ENCODE results near the gene HDGFL1. TPM values are rescaled to one million over a fixed set of nuclear protein-coding genes. Genes with fewer than 3 reads are reported as not detected.

HDGFL1 gene
- total RNA-seq, 5 donors from 2014 or later (not counting 1 experiment from before 2014, with no cell fraction given): not detected

GRCh38 chr6:22544476-22544875 lies 24.9 kb upstream of the HDGFL1 start:
- DNase-seq: no peak
- Histone ChIP-seq H3K9me3 (no peaks in the 10 kb centered on the region), H3K27me3 (replicated peaks in 1 of 2; ENCODE audit: control insufficient read depth in 2 of 2, extremely low read depth in 1 of 2, insufficient read depth in 2 of 2, low read length in 1 of 2) (no peaks in the 10 kb centered on the region), H3K4me1 (ENCODE audit: control insufficient read depth in 1 of 2, extremely low read depth in 1 of 2, insufficient read depth in 2 of 2, low read length in 2 of 2) (no peaks in the 10 kb centered on the region), H3K27ac (ENCODE audit: low read length) (no peak overlapping the region), H3K36me3 (ENCODE audit: control insufficient read depth in 2 of 2, extremely low read depth in 1 of 2, insufficient read depth in 1 of 2, low read length in 1 of 2) (no peaks in the 10 kb centered on the region), H3K4me3 (ENCODE audit: control insufficient read depth in 1 of 2, extremely low read depth in 1 of 2, low read length in 1 of 2) (no peak overlapping the region)
- CTCF ChIA-PET: no interaction called here
- Mint-ChIP-seq H3K27ac (no peak overlapping the region), H3K27me3 (no peaks in the 10 kb centered on the region), H3K4me3 (no peak overlapping the region), H3K9me3 (peaks cover 0 to 12% (median 0%) of the 10 kb centered on the region in 3 donors), H3K36me3 (no peaks in the 10 kb centered on the region), H3K4me1 (no peaks in the 10 kb centered on the region)
- POLR2A ChIA-PET: no interaction called here
- ATAC-seq (replicated peaks in 1 of 4): no peak

GRCh38 chr6:22545051-22545450 lies 24.3 kb upstream of the HDGFL1 start:
- Histone ChIP-seq H3K27ac (ENCODE audit: low read length) (no peak overlapping the region), H3K4me1 (ENCODE audit: control insufficient read depth in 1 of 2, extremely low read depth in 1 of 2, insufficient read depth in 2 of 2, low read length in 2 of 2) (no peaks in the 10 kb centered on the region), H3K4me3 (ENCODE audit: control insufficient read depth in 1 of 2, extremely low read depth in 1 of 2, low read length in 1 of 2) (no peak overlapping the region), H3K27me3 (replicated peaks in 1 of 2; ENCODE audit: control insufficient read depth in 2 of 2, extremely low read depth in 1 of 2, insufficient read depth in 2 of 2, low read length in 1 of 2) (no peaks in the 10 kb centered on the region), H3K9me3 (no peaks in the 10 kb centered on the region), H3K36me3 (ENCODE audit: control insufficient read depth in 2 of 2, extremely low read depth in 1 of 2, insufficient read depth in 1 of 2, low read length in 1 of 2) (no peaks in the 10 kb centered on the region)
- H3K27ac Mint-ChIP-seq: no peak overlapping the region
- ChIA-PET CTCF (no interaction called here), POLR2A (interaction anchor here in 1 of 2 donors (0.5 kb wide), 2 partner anchors 465 to 1153 kb away, joined by 3 to 5 read pairs; no protein-coding TSS in a partner anchor)
- ATAC-seq (replicated peaks in 1 of 4) (no peak), DNase-seq (no peak)
- H3K9me3 Mint-ChIP-seq: peaks cover 0 to 12% (median 0%) of the 10 kb centered on the region in 3 donors
- H3K36me3 Mint-ChIP-seq: no peaks in the 10 kb centered on the region
- no peaks in the 10 kb centered on the region for H3K27me3 Mint-ChIP-seq
- WGBS (ENCODE audit: insufficient coverage): no CpG with 5 or more reads among the region's 2 CpGs
- no peaks in the 10 kb centered on the region for H3K4me1 Mint-ChIP-seq
- no peak overlapping the region for H3K4me3 Mint-ChIP-seq

- no peaks in the 10 kb centered on the region for H3K27me3 Mint-ChIP-seq
- POLR2A ChIA-PET: interaction anchor here in 1 of 2 donors (0.6 kb wide), 1 partner anchor 17 kb away, joined by 5 read pairs; no protein-coding TSS in a partner anchor
- no peaks in the 10 kb centered on the region for H3K4me1 Mint-ChIP-seq
- ATAC-seq (replicated peaks in 1 of 4) (no peak), DNase-seq (no peak)
- no peak overlapping the region for H3K27ac Mint-ChIP-seq
- H3K36me3 Mint-ChIP-seq: no peaks in the 10 kb centered on the region
- Histone ChIP-seq H3K27ac (ENCODE audit: low read length) (no peak overlapping the region), H3K36me3 (ENCODE audit: control insufficient read depth in 2 of 2, extremely low read depth in 1 of 2, insufficient read depth in 1 of 2, low read length in 1 of 2) (no peaks in the 10 kb centered on the region), H3K9me3 (no peaks in the 10 kb centered on the region), H3K27me3 (replicated peaks in 1 of 2; ENCODE audit: control insufficient read depth in 2 of 2, extremely low read depth in 1 of 2, insufficient read depth in 2 of 2, low read length in 1 of 2) (no peaks in the 10 kb centered on the region), H3K4me1 (ENCODE audit: control insufficient read depth in 1 of 2, extremely low read depth in 1 of 2, insufficient read depth in 2 of 2, low read length in 2 of 2) (no peaks in the 10 kb centered on the region), H3K4me3 (ENCODE audit: control insufficient read depth in 1 of 2, extremely low read depth in 1 of 2, low read length in 1 of 2) (no peak overlapping the region)
- WGBS (ENCODE audit: insufficient coverage): no CpG with 5 or more reads among the region's 1 CpG
- peaks cover 0 to 16% (median 0%) of the 10 kb centered on the region in 3 donors for H3K9me3 Mint-ChIP-seq
- H3K4me3 Mint-ChIP-seq: no peak overlapping the region
- CTCF ChIA-PET: no interaction called here
Measured at GRCh38 chr6:22546236-22546635, 23.1 kb upstream of the HDGFL1 start.

GRCh38 chr6:22550971-22551670 lies 18.2 kb upstream of the HDGFL1 start:
- Mint-ChIP-seq H3K4me3 (no peak overlapping the region), H3K9me3 (peaks cover 0 to 8% (median 0%) of the 10 kb centered on the region in 3 donors), H3K4me1 (no peaks in the 10 kb centered on the region), H3K27ac (no peak overlapping the region), H3K27me3 (no peaks in the 10 kb centered on the region), H3K36me3 (no peaks in the 10 kb centered on the region)
- no peaks in the 10 kb centered on the region for H3K9me3 ChIP-seq
- no peaks in the 10 kb centered on the region for H3K27me3 ChIP-seq (replicated peaks in 1 of 2; ENCODE audit: control insufficient read depth in 2 of 2, extremely low read depth in 1 of 2, insufficient read depth in 2 of 2, low read length in 1 of 2)
- no peak for ATAC-seq (replicated peaks in 1 of 4)
- WGBS (ENCODE audit: insufficient coverage): 60% methylated on average over 1 of the region's 2 CpGs
- no peaks in the 10 kb centered on the region for H3K36me3 ChIP-seq (ENCODE audit: control insufficient read depth in 2 of 2, extremely low read depth in 1 of 2, insufficient read depth in 1 of 2, low read length in 1 of 2)
- no peak for DNase-seq
- H3K4me3 ChIP-seq (ENCODE audit: control insufficient read depth in 1 of 2, extremely low read depth in 1 of 2, low read length in 1 of 2): no peak overlapping the region
- no peaks in the 10 kb centered on the region for H3K4me1 ChIP-seq (ENCODE audit: control insufficient read depth in 1 of 2, extremely low read depth in 1 of 2, insufficient read depth in 2 of 2, low read length in 2 of 2)
- POLR2A ChIA-PET: no interaction called here
- H3K27ac ChIP-seq (ENCODE audit: low read length): no peak overlapping the region
- CTCF ChIA-PET: interaction anchor here in 1 of 2 donors (0.6 kb wide), 1 partner anchor 9 kb away, joined by 3 read pairs; no protein-coding TSS in a partner anchor

GRCh38 chr6:22556266-22556665 lies 13.1 kb upstream of the HDGFL1 start:
- no peak for ATAC-seq (replicated peaks in 1 of 4)
- H3K4me1 Mint-ChIP-seq: no peaks in the 10 kb centered on the region
- CTCF ChIA-PET: no interaction called here

GRCh38 chr6:22557007-22557406 lies 12.4 kb upstream of the HDGFL1 start:
- Histone ChIP-seq H3K36me3 (ENCODE audit: control insufficient read depth in 2 of 2, extremely low read depth in 1 of 2, insufficient read depth in 1 of 2, low read length in 1 of 2) (no peaks in the 10 kb centered on the region), H3K4me1 (ENCODE audit: control insufficient read depth in 1 of 2, extremely low read depth in 1 of 2, insufficient read depth in 2 of 2, low read length in 2 of 2) (no peaks in the 10 kb centered on the region), H3K27me3 (replicated peaks in 1 of 2; ENCODE audit: control insufficient read depth in 2 of 2, extremely low read depth in 1 of 2, insufficient read depth in 2 of 2, low read length in 1 of 2) (no peaks in the 10 kb centered on the region), H3K27ac (ENCODE audit: low read length) (no peak overlapping the region), H3K9me3 (no peaks in the 10 kb centered on the region), H3K4me3 (ENCODE audit: control insufficient read depth in 1 of 2, extremely low read depth in 1 of 2, low read length in 1 of 2) (no peak overlapping the region)
- no peak for ATAC-seq (replicated peaks in 1 of 4)
- Mint-ChIP-seq H3K4me3 (no peak overlapping the region), H3K9me3 (no peaks in the 10 kb centered on the region), H3K27me3 (no peaks in the 10 kb centered on the region), H3K36me3 (no peaks in the 10 kb centered on the region), H3K27ac (no peak overlapping the region), H3K4me1 (no peaks in the 10 kb centered on the region)
- 100% methylated on average over 2 of the region's 6 CpGs for WGBS (ENCODE audit: insufficient coverage)
- POLR2A ChIA-PET: no interaction called here
- no peak for DNase-seq
- CTCF ChIA-PET: no interaction called here

More at GRCh38 chr6:22556266-22556665, 13.1 kb upstream of the HDGFL1 start:
- Histone ChIP-seq H3K9me3 (no peaks in the 10 kb centered on the region), H3K4me1 (ENCODE audit: control insufficient read depth in 1 of 2, extremely low read depth in 1 of 2, insufficient read depth in 2 of 2, low read length in 2 of 2) (no peaks in the 10 kb centered on the region), H3K27me3 (replicated peaks in 1 of 2; ENCODE audit: control insufficient read depth in 2 of 2, extremely low read depth in 1 of 2, insufficient read depth in 2 of 2, low read length in 1 of 2) (no peaks in the 10 kb centered on the region), H3K36me3 (ENCODE audit: control insufficient read depth in 2 of 2, extremely low read depth in 1 of 2, insufficient read depth in 1 of 2, low read length in 1 of 2) (no peaks in the 10 kb centered on the region), H3K4me3 (ENCODE audit: control insufficient read depth in 1 of 2, extremely low read depth in 1 of 2, low read length in 1 of 2) (no peak overlapping the region), H3K27ac (ENCODE audit: low read length) (no peak overlapping the region)
- WGBS (ENCODE audit: insufficient coverage): 100% methylated on average over 1 of the region's 2 CpGs
- POLR2A ChIA-PET: no interaction called here
- Mint-ChIP-seq H3K9me3 (no peaks in the 10 kb centered on the region), H3K4me3 (no peak overlapping the region), H3K27me3 (no peaks in the 10 kb centered on the region), H3K36me3 (no peaks in the 10 kb centered on the region), H3K27ac (no peak overlapping the region)
- DNase-seq: no peak

Data from T-cell (primary cell).